ENCODE results near the gene UBE2E1.
A peak's percentile ranks its signal among the peaks of the same experiment; 100 is the strongest.
"Not testable (repeated sequence)": the region's sequence is repeated elsewhere in the genome, so short reads cannot be mapped to it uniquely, and the experiment has no call there.

Gene UBE2E1

DNA sequence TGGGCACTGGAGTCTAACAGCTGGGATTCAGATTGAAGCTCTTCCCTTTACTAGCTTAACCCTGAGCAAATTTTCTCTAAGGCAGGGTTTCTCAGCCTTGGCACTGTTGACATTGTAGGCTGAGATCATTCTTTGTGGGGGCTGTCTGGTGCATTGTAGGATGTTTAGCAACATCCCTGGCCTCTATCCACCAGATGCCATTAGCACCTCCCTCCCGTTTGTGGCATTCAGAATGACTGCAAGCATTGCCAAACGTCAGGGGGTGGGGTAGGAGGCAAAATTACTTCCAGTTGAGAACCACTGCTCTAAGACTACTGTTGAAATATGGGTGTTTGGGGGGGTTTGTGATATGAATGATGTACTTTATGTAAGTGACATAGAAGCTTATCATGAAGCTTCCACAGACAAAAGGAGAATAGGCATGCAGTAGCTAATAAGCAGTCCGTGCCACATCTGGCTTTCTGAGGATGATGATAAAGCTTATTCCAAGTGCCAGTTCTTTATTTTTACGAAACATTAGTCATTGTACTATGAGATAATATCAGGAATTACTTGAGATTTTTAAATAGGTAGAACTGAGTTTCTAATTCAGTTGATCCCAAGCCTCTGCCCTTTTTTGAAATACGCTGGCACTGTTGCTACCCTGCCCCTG, 71.7 kb downstream of the UBE2E1 start:
- DNase-seq, result peak in 3 of 56 donors; percentile 16 to 58 (median 30)

DNA sequence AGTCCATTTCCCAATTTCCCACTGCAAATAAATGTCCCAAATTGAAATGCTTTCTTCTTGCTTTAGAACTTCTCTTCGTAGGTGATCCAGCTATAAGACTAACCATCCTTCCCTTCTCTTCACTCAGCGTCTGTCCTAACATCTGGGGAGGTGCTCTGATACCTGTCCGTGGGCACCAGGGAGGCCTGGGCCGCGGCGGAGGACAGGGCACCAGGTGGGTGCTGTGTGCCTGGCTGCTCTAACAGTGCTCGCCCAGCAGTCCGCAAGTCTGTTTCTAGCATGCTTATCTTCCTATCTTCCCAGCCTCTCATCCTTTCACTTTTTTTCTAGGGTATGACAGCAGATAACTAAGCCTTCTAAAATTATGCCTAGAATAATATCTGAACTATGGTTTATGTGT, 73.7 kb downstream of the UBE2E1 start:
- DNase-seq, result no peak

DNA sequence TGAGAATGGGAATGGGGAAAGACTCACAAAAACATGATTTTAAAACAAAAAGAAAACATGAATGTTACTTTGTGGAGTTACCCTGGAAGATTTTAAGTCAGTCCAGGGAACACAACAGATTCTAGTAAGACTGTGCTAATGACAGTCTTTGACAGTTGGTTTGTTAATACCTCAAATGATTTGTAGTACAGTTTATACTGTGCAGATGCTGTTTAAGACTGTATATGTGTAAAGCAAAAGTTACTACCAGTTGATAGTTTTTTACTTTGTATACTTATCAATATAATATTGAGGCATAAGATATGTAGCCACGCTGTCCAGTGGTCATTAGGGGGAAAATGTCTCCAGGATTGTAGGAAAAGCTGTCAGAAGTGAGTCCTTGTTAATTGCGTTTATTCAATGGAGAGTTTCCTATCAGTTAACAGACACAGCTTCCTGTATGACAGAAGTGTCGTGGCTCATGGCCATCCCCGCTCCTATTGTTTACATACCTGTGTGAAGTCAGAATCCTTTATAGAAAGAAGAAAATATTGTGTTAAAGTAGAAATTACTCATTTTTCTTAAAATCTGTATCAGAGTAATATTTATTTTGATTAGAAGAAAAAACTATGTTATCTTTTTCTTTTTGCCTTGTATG, 75.1 kb downstream of the UBE2E1 start:
- DNase-seq, result no peak

DNA sequence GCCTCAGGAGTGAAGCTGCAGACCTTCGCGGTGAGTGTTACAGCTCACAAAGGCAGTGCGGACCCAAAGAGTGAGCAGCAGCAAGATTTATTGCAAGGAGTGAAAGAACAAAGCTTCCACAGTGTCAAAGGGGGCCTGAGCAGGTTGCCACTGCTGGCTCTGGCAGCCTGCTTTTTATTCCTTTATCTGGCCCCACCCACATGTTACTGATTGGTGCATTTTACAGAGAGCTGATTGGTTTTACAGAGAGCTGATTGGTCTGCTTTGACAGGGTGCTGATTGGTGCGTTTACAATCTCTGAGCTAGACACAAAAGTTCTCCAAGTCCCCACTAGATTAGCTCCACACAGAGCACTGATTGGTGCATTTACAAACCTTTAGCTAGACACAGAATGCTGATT, 76.2 kb downstream of the UBE2E1 start:
- not testable (repeated sequence) for DNase-seq

DNA sequence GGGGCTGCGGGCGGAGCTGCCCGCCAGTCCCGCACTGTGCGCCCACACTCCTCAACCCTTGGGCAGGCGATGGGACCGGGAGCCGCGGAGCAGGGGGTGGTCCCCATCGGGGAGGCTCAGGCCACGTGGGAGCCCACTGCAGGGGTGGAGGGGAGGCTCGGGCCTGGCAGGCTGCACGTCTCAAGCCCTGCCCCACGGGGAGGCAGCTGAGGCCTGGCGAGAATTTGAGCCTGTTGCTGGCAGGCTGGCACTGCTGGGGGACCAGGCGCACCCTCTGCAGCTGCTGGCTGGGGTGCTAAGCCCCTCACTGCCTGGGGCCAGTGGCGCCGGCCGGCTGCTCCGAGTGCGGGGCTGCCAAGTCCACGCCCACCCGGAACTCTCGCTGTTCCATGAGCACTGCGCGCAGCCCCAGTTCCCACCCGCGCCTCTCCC, 76.7 kb downstream of the UBE2E1 start:
- DNase-seq, result no peak

DNA sequence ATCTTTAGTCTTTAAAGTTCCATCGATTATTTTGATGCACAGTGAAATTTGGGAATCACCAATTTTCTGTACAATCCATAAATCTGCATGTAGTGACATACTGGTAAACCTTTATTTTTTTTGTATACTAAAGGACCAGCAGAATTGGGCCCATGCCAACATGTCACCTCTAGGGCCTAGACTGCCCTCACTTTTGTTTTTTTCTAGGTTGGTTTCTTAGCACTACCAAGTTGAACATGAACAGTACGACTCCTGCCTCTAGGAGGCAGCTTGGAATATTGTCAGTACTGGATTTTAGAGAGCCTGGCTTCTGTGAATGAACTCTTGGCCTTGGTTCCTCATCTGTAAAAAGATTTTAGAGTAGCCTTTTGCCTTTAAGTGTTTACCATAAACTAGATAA, 78.7 kb downstream of the UBE2E1 start:
- no peak for DNase-seq

DNA sequence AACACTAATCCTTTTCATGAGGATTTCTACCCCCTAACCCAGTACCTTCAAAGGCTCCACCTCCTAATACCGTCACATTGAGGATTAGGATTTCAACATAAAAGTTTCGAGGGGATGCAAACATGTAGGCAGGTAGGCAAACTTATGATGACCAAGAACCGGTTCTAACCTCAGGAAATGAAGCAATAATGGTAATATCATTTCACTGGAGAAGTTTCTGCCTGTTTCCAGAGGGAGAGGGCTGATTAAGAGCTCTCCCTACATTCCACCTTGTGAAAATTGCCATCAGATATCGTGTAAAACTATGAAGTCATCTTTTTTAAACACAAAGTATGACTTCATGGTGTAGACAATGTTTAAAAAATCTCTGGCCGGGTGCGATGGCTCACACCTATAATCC, 79.5 kb downstream of the UBE2E1 start:
- no peak for DNase-seq

DNA sequence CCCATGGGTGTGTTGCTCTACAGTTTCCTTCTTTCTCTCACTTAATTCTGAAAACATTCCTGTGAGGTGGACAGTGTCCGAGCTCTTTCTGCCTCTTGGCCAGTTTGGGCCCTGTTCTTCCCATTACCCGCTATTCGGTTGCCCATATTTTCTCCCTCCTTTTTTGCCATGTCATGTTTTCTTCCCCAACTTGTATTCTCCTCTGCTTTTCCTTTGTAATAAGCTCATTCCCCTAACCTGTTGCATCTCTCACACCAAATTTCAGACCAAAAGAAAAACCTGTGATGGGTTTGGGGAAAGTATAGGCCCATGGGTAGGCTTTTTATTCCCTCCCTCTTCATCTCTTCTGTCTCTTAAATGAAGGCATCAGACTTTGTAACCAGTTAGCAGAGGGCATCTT, 80.6 kb downstream of the UBE2E1 start:
- no peak for DNase-seq

DNA sequence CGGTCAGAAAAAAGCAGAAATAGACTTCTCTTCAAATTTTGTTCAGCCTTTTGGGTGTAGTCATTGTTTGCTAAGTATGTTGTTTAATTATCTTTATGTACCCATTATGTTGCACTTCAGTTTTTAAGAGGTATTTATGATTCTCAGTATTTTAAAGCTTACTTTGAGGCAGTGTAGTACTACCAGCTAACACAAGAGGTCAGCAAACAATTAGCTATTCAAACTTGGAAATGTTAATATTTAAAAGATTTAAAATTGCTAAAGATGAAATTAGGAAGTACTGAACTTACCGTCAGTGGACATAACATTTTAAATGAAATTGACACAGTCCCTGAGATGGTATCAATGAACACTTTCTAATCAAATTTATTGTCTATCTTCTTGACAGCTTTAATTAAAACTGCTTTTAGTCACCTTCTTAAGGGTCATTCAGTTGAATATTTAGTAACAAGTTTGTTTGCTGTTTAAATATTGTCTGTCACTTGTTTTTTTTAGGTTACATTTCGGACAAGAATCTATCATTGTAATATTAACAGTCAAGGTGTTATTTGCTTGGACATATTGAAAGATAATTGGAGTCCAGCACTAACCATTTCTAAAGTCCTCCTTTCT, 83.0 kb downstream of the UBE2E1 start:
- no peak for DNase-seq

DNA sequence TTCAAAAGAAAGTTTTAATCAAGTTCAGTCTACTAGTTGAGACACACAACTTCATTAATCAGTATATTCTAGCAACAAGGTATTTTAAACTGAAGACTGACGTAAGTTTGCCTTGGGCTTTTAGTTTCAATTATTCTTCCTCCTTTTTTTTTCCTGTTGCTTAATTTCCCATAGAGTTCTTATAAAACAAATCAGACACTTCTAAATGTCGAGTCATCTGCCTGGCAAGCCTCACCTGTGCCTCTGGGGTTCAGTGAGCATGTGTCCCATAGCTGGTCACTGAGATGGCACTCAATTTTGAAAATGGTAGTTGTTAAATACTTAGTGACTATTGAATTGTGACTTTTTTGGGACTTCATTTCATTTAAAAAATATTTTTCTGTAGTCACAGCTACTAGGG, 83.6 kb downstream of the UBE2E1 start:
- DNase-seq, result no peak

DNA sequence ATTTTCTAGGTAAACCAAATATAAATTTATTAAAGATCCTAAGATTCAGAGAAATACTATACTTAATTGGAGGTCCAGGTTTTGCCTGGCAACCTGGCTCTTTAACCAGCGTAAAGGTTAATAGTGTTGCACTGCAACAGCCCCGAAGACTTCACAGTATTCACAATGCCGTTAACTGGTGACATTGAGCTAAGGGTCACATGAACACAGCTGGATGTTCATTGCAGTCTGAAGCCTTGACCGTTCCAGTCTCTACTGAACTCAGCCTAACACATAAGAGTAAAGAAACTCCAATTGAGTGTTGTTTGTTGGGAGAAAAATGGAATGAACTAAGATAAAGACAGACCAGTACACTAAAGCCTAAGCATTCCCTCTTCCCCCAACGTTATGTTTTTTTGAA, 84.2 kb downstream of the UBE2E1 start:
- DNase-seq, result no peak

DNA sequence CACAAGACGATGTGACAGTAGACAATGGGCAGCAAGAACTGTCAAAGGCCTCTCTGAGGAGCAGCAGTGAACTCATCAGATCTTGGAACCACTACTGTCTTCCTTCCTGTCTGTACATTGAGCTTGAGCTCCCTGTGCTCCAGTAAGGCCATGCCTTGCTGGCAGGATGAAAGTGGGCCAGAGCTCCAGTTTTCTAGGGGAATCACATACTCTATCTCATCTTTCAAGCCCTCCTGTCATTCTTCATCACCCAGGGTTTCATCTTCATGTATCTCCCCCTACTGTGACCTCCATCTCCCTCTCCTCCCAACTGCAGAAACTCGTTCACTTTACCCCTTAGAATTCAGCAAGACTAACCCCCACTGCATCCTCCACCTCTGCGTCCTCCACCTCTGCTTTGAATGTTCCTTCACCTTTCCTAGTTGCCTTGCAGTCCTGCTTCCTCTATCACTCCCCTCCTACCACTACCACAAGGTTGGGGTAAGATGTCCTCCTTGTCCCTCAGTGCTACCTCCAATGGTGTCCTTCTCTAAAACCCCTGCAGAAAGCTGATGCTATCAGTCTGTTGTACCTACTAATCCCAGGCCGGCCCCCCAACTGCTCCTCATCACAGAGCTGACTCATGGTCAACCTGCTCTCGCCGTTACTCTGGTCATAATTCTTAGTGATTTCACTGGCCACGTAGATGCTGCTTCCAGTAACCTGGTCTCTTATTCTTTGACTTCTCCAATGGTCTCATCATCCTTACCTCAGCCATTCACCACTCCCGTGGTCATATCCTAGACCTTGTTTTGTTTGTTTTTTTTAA, 88.7 kb downstream of the UBE2E1 start:
- DNase-seq, result no peak

DNA sequence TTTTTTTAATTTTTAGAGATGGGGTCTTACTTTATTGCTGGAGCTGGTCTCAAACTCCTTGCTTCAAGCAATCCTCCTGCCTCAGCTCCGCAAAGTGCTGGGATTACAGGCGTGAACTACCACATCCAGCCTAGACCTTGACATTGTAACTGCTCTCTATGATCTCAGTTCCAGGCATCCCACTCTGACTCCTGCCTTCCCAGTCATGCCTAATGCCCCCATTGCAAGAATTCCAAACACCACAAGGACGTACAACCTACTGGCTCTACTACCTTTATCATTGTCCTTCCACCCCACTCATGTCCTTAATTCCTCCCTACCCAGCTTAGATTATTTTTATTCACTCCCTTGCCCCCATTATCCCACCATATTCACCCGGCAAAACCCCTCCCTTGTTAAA, 89.4 kb downstream of the UBE2E1 start:
- DNase-seq, result no peak

DNA sequence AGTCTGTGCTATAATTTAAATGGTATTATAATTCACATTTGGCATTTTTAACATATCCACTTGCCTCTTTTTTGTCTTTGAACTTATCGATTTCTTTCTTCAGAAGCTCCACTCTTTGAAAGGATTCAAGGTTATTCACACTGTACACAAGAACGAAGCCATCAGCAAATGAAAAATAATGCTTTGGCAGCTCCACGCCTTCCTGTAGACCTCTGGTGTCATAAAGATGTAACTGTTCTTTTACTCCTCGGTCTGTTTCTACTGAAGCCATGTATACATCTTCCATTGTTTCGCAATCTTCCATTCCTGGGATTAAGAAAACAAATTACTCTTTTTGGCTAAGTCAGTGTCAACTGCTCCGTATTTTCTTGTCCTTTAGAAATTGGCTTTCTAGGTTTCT, 95.0 kb downstream of the UBE2E1 start:
- no peak for DNase-seq

DNA sequence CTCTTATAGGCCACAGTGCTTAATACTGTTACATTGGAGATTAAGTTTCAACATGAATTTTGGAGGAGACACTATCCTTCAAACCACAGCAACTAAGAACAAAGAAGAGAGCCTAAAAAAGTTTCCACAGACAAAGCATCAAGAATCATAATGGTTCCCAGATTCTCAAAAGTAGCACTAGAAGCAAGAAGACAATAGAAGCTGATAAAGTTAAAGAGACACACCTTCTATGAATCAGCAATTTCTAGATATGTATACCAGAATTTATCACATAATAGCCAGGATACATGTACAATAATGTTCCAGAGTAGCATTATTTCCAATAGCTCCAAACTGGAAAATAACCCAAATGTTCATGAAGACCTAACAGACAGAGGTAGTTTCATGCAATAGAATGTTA, 98.8 kb downstream of the UBE2E1 start:
- DNase-seq, result no peak

DNA sequence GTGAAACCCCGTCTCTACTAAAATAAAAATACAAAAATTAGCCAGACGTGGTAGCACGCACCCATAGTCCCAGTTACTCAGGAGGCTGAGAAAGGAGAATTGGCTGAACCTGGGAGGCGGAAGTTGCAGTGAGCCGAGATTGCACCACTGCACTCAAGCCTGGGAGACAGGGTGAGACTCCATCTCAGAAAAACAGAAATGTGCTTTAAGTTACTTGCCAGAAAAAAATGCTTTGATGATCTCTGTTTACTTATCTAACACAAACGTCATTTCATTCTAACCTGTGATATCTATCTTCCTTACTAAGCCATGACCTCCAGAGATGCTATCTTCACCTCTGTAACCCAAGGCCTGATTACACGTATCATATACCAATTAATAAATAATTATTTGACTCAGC, 103.6 kb downstream of the UBE2E1 start:
- DNase-seq, result no peak

DNA sequence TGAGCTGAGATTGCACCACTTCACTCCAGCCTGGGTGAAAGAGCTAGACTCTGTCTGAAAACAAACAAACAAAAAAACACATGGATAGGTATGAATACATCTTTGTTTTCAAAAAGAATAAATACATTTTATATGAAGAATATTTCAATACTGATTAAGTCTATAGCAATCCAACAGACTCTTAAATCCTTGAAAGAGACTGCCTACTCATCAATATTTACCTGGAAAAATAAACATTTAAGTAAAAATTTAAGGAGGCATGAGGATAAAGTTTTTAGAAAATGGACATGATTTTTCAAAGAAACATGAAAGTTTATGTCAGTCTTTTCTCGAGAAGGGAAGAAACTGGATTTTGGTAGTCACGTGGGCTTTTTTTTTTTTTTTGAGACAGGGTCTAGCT, 105.6 kb downstream of the UBE2E1 start:
- no peak for DNase-seq

DNA sequence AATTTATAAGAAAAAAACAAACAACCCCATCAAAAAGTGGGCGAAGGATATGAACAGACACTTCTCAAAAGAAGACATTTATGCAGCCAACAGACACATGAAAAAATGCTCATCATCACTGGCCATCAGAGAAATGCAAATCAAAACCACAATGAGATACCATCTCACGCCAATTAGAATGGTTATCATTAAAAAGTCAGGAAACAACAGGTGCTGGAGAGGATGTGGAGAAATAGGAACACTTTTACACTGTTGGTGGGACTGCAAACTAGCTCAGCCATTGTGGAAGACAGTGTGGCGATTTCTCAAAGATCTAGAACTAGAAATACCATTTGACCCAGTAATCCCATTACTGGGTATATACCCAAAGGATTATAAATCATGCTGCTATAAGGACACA, 106.6 kb downstream of the UBE2E1 start:
- DNase-seq, result not testable (repeated sequence)

DNA sequence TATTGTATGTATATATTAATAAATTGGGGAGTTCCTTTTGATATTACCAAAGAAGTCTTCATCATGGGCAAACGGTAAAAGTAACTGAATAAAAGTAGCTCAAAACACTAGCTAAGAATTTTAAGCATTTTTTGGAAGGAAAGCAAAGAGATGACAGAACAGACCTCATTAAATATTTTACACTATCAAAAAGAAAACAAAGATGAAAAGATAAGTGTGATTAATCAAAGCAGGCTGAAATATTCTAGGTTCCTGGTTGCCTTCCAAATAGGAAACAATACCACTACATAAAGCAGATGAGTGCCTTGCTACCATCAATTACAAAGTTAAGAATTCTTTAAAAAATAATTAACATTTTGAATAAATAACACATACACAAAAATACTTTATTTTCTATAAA, 107.4 kb downstream of the UBE2E1 start:
- DNase-seq, result no peak

DNA sequence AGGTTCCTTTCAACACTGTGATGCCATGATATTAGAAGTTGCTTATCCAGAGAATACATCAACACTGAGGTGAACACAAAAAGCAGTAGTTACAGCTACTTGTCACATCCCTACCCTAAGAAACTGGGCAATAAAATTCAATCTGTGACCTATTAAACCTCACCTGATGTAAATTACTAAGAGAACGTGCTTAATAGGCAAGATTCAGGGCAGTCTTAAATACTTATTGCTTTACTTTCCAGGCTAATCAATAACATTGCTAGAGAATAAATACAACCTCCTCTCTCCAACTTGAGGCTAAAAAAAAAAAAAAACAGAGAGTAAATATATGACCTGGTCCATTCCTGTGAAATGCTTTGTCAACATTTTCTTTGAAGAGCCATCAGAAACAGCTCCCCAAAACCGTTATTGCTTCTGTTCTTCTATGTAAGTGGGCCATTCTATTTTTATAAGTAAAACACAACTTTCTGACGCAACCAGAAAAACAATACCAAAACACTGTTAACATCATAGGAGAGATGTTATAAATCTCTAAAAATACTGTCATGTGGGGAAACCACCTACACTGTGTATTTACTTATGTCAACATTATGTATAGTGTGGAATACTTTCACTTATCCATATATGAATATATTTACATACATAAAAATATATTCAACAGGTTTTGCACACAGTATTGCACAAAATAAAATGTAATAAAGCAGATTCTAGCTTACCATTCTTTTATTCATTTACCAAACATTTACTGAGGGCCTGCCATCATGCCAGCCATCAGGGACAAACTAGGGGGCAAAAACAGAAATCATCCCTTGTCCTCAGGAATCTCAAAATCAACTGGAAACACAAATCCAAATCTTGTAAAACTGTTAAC, 108.4 kb downstream of the UBE2E1 start:
- DNase-seq, result no peak

DNA sequence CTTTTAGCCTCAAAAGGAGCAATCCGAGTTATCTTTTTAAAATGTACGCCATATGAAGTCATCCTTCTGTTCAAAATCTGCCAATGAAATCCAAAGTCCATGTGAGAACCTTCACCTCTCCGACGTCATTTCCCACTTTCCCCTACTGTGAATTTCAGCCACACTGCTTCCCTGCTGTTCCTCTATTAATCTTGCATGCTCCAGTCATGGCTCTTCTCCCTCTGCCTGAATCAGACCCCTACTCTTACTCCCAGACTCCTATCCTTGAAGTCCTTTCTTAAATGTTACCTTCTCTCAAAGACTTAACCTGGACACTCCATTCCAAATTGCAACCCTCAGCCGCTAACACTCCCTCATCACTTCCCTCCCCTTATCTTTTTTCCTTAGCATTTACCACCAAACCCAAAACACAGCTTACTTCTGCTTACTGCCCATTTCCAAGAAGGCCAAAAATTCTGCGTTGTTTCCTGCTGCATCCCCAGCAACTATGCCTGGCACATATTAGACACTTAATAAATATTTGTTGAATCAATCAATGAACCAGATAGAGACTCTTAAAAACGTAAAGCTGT, 109.9 kb downstream of the UBE2E1 start:
- peak in 12 of 56 donors; percentile 1 to 48 (median 6) for DNase-seq

Data from amygdala (tissue), 56 donors.